Transverse colon (tissue), 3 donors: ENCODE results near the gene TRIM6.

Experiments
- EP300 ChIP-seq: sonication (generic); formaldehyde crosslinking; IDR thresholded peaks from one replicate; pipeline ENCODE4 v1.6.1; 2017; ENCODE audit warnings: antibody characterized with exemption, low read depth
- TF ChIP-seq, protein P1 (sequence below), 5 experiments: fragments of 200-600 bp in 3 of 5; fragments of 450-650 bp in 2 of 5; sonication (generic) in 3 of 5; IDR thresholded peaks; 1 replicate in 2 of 5; 2 replicates in 3 of 5; pipeline ENCODE4 v1.5.1; 2016 to 2017; ENCODE audit warnings: antibody characterized with exemption in 5 of 5, inconsistent platforms in 3 of 5, mild to moderate bottlenecking in 2 of 5, moderate library complexity in 1 of 5

DNA sequence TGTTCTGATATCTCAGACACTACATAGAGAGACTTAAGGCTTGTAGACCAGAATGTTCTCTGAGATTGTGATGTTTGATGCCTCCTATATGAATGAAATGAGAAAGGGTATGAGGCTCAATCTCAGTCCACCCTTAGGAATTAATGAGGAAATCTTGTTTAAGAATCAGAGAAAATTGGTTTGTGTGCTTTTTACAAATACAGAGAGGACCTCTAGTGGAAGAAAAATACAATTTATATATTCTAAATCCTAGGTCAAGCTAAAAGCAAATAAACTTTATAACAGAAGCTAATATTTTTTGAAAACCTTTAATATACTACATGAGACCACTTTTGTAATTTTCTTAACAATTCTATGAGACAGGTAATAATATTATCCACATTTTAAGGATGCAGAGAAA lies 43.1 kb upstream of the TRIM6 start:
- TF ChIP-seq, protein P1, sequence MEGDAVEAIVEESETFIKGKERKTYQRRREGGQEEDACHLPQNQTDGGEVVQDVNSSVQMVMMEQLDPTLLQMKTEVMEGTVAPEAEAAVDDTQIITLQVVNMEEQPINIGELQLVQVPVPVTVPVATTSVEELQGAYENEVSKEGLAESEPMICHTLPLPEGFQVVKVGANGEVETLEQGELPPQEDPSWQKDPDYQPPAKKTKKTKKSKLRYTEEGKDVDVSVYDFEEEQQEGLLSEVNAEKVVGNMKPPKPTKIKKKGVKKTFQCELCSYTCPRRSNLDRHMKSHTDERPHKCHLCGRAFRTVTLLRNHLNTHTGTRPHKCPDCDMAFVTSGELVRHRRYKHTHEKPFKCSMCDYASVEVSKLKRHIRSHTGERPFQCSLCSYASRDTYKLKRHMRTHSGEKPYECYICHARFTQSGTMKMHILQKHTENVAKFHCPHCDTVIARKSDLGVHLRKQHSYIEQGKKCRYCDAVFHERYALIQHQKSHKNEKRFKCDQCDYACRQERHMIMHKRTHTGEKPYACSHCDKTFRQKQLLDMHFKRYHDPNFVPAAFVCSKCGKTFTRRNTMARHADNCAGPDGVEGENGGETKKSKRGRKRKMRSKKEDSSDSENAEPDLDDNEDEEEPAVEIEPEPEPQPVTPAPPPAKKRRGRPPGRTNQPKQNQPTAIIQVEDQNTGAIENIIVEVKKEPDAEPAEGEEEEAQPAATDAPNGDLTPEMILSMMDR (IDR thresholded peaks at IDR 0.05) = no peak
- TF ChIP-seq EP300 = no peak
